Tongue (tissue), 2 donors: Measurements from ENCODE around the gene FCRL3. TPM values are rescaled to one million over a fixed set of nuclear protein-coding genes. Genes with fewer than 3 reads are reported as not detected.
"Not testable (repeated sequence)": the region's sequence is repeated elsewhere in the genome, so short reads cannot be mapped to it uniquely, and the experiment has no call there.

Experiments used
- DNase-seq: peaks from one replicate; pipeline ENCODE4 v3.0.0-alpha.2; 2015
- total RNA-seq: library from RNA; depleted of rRNA; stranded (reverse); fragments of >200 nt; gene quantifications from one replicate; pipeline ENCODE4 v1.2.3, GENCODE V29; 2014

FCRL3 gene, protein sequence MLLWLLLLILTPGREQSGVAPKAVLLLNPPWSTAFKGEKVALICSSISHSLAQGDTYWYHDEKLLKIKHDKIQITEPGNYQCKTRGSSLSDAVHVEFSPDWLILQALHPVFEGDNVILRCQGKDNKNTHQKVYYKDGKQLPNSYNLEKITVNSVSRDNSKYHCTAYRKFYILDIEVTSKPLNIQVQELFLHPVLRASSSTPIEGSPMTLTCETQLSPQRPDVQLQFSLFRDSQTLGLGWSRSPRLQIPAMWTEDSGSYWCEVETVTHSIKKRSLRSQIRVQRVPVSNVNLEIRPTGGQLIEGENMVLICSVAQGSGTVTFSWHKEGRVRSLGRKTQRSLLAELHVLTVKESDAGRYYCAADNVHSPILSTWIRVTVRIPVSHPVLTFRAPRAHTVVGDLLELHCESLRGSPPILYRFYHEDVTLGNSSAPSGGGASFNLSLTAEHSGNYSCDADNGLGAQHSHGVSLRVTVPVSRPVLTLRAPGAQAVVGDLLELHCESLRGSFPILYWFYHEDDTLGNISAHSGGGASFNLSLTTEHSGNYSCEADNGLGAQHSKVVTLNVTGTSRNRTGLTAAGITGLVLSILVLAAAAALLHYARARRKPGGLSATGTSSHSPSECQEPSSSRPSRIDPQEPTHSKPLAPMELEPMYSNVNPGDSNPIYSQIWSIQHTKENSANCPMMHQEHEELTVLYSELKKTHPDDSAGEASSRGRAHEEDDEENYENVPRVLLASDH
- total RNA-seq: not detected

DNA sequence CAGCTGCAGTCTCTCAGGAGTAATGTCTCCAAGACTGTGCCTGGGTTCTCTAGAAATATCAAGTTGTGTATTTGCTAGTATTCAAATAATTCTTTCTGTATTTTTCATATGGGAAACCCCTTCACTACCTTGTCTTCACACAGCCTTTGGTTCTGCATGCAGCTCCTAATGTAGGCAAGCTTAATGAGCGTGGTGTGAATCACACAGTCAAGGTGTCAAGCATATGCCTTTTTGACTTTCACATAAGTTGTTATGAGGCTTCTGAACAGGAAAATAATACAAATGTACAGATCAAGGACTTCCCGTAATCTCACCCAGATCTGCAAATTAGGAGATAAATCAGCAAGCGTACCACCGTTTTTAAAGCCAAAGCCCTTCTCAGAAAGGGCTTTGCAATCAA is at the start of gene FCRL3:
Gene FCRL3, minus strand, starts transcription at position 38 of the 400 bp plus-strand sequence. CDS start 280 bp downstream, outside the sequence.
- no peak for DNase-seq

DNA sequence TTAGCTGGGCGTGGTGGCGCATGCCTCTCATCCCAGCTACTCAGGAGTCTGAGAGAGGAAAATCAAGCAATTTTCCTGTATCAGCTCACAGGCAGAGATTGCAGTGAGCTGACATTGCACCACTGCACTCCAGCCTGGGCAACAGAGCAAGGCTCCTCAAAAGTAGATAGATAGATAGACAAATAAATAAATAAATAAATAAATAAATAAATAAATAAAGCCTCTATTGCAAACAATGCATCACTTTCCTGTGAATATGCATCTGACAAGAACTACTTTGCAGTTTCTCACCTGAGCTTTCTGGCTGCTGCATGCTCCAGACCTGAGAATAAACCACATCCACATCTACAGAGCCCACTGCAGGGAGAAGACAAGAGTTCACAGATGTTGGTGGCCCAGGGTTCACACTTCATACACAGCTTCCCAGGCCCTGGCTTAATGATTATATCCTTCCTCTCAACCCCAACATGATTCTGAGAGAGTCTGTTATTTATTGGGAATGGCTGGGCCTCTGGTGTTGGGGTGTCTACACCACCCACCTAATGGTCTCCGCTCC is 47.8 kb upstream of the FCRL3 start:
- no peak for DNase-seq

DNA sequence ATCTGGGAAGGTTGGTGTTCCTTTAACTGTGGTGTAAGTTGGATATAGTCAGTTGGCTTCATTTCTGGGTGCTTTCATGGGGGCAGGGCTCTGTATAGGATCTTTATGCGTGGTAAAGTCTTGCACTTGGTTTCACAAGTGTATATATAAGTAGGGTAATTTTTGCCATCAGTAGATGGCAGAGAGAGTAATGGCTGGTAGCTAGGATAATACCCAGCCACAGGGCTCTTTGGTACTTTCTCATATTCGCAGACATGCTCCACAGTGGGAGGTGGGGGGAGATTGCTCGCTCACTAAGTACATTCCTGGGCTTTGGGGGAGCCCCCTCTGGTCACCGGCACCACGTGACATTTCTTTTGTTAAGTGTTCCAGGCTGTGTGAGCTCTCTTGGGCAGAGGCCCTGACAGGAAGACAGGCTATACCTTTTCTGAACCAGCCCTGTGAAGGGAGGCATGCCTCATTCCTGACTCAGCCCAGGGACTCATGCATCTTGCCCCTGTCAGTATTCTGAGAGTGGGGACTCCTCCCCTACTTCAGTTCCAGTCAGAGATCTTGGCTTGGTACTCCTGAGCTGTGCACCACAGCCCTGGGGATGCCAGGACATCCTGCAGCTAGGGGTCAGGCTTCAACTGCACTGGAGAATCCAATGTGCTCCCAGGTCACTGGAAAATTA is 38.8 kb upstream of the FCRL3 start:
- DNase-seq: no peak

DNA sequence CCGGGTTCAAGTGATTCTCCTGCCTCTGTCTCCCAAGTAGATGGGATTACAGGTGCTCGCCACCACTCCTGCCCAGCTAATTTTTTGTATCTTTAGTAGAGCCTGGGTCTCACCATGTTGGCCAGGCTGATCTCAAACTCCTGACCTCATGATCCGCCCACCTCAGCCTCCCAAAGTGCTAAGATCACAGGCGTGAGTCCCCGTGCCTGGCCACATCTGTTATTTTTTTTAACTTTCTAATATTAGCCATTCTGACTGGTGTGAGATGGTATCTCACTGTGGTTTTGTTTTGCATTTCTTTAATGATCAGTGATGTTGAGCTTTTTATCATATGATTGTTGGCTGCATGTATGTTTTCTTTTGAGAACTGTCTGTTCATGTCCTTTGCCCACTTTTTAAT is 35.4 kb upstream of the FCRL3 start:
- DNase-seq: not testable (repeated sequence)

DNA sequence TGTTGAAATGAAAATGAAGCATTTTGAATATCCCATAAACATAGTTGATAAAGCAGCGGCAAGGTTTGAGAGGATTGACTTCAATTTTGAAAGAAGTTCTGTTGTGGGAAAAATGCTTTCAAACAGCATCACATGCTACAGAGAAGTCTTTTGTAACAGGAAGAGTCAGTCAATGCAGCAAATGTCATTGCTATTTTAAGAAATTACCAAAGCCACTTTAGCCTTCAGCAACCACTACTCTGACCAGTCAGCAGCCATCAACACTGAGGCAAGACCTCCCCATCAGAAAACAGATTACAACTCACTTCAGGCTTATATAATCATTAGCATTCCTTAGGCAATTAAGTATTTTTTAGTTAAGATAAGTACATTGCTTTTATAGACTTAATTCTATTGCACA is 33.8 kb upstream of the FCRL3 start:
- peak; percentile 3 for DNase-seq

DNA sequence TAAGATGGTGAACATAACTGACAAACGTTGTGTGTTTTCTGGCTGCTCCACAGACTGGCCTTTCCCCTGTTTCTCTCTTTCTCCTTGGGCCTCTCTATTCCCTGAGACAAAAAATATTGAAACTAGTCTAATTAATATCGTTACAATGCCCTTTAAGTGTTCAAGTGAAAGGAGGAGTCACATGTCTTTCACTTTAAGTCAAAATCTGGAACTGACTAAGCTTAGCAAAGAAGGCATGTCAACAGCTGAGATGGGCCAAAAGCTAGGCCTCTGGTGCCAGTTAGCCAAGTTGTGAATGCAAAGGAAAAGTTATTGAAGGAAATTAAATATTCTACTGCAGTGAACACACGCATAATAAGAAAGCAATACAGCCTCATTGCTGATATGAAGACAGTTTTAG is 32.2 kb upstream of the FCRL3 start:
- DNase-seq: no peak

DNA sequence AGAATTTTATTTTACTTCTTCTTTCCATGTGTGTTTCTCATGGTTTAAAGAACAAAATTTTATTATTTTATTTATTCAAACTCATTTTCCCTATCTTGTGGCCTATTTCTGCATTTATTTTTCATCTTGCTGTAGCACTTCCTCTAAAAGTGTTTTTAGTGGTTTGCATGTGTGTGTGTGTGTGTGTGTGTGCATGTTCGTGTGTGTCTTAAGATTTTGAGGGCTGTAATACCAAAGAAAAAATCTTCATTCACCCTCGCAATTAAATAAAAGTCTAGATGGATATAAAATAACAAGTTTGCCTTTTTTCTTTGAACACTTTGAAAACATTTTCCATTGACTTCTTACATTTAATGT is 24.6 kb upstream of the FCRL3 start:
- no peak for DNase-seq

DNA sequence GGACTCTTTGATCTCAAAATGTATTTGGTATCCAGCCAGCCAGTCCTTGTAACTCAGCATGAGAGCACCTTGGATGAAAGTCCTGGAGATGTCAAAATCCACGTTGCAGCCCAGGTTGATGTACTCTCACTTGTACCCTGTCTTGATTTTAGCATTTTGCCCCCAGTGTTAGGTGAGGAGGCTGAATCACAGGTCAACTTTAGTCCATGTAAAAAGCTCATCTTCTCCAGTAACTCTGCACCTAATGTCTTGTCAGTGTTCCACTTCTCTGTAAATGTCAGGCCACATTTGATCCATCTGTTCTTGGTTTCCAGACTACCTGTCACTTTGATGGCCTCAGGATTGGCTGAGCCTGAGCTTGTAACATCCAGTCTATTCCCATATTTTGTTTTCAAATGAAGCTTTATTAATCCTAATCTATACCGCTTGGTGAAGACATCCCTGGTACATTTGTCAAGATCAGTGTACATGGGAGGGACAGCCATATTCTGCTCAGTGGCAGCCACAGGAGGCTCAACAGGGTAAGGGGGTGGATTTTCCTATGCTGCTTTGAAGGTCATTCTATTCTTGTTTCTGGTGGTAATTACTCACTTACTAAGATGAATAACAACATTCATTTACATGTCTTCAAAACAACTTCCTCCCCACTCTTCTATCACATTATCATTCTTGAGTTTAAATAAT is 24.1 kb upstream of the FCRL3 start:
- no peak for DNase-seq

DNA sequence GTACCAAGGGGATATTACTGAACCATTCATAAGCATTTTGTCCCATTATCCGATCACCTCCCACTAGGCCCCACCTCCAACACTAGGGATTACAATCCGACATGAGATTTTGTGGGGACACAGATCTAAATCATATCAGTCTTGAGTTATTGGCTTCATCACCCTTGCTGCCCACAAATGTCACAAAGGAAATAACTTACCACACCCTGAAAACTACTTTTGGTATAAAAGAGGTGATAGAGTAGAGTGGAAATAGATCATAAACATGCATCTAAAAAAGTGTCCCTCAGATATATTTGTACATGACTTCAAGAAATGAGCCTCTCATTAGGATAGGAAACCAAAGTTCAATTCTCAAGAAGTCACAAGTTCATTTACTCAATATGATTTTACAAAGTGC is 22.6 kb upstream of the FCRL3 start:
- no peak for DNase-seq

DNA sequence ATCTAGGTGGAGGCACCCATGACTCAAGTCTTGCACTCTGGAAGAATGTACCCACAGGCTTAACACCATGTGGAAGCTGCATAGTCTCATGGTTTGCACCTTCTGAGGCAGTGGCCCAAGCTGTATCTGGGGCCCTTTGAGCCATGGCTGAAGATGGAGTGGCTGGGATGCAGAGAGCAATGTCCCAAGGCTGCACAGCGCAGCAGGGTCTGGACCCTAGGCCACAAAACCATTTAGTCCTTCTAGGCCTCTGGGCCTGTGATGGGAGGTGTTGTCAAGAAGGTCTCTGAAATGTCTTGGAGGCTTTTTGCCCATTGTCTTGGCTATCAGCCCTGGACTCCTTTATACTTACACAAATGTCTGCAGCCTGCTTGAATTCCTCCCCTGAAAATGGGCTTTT is 21.4 kb upstream of the FCRL3 start:
- DNase-seq: no peak

DNA sequence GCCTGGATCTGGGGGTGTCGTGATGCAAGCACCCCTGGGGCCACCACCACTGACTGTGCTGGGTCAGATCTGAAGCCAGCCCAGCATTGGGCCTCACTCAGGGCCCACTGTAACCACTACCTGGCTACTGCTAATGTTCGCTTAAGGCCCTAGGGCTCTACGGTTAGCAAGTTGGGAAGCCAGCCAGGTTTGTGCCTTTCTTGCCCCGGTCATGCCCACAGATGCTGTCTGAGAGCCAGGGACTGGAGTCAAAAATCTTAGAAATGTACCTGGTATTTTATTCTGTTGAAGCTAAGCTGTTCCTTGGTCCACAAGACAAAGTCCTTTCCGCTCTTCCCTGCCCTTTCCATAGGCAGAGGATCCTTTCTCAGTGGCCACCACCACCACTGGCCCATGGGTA is 15.2 kb upstream of the FCRL3 start:
- DNase-seq: no peak

DNA sequence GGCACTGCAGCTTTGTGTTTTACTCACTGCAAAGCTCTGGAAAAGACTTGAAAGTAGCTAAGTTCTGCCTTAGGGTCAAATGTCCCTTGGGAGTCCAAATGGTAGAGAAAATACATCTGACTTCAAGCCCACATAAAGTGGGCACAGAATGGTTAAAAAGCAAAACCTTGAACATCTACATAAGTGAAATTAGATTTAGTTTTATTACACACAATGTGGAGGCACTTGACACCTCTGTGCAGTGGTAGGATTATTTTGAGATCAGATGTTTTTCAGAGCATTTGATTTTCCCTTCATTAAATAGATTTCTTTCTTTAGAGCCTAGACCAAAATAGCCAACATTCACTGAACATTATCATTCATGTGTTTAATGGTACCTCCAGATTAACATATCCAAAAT is 11.2 kb upstream of the FCRL3 start:
- no peak for DNase-seq

DNA sequence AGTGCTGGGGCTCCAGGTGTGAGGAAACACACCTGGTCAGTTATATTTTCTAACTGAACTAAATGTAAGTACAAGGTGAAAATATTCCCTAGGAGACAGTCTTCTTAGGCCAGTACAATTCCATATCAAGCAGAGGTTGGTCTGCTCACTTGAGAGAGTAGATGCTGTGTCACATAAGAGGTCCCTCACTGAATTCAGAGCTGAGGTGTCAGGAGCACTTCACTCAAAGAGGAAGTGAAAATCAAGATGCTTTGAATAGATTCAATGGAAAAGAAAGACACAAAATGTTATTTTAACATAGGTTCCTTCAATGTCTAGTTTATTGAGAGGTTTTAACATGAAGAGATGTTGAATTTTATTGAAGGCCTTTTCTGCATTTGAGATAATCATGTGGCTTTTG is 4.3 kb upstream of the FCRL3 start:
- no peak for DNase-seq

DNA sequence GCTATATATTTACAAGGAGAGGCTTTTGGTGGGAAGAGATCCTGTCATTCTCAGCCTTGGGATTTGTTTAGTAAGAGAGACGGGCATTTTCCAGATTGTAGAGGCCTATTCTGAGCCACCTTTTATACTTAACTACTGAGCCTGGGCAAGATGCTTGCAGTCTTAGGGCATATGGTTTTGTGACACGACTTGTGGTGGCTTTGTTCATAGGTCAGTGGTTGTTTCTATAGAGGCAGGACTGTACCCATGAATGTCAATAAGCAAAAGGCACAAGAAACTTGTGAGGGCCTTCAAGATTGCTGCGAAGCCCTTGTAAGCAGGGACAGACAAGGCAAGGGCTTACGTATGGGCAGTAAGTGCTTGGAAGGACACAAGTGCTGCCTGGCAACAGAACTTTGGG is 3.4 kb upstream of the FCRL3 start:
- DNase-seq: no peak

DNA sequence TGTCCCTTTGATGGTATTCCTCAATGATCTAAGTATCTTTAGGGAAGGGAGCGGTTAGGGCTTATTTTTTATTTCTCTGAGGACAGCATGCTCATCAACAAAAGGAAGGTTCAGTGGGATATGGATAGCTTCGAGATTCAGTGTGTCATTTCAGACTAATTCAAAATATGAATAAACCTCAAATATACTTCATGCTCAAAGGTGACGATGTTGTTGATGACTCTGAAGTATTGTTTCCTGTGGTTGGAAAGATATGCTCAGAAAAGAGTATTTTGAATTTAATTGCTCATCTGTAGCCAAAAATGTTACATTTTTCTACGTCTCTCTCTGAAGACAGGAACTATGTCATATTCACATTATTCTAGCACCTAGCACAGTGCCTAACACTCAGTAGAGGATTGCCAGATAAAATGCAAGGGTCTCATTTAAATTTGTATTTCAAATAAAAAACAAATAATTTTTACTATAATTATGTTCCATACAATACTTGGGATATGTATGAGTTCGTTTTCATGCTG is 1.8 kb upstream of the FCRL3 start:
- DNase-seq: no peak

DNA sequence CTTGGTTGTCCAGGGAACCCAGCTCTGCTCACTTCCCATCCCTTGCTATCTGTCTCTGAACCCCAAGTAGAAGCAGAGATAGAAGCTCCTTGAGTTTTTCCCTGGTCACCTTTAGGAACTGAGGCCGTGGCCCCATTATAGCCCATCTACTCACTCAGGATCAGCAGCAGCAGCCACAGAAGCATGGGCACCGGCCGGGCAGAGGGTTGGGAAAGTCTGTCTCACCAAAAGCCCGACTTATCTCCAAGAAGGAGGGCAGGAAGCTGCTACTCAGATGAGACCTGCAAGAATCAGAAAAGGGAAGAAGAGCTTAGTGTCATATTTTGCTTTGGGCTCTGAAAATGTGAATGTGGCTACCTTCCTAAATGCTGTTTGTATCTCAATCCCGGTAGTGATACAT is 264 bp downstream of the FCRL3 start:
- DNase-seq: no peak

DNA sequence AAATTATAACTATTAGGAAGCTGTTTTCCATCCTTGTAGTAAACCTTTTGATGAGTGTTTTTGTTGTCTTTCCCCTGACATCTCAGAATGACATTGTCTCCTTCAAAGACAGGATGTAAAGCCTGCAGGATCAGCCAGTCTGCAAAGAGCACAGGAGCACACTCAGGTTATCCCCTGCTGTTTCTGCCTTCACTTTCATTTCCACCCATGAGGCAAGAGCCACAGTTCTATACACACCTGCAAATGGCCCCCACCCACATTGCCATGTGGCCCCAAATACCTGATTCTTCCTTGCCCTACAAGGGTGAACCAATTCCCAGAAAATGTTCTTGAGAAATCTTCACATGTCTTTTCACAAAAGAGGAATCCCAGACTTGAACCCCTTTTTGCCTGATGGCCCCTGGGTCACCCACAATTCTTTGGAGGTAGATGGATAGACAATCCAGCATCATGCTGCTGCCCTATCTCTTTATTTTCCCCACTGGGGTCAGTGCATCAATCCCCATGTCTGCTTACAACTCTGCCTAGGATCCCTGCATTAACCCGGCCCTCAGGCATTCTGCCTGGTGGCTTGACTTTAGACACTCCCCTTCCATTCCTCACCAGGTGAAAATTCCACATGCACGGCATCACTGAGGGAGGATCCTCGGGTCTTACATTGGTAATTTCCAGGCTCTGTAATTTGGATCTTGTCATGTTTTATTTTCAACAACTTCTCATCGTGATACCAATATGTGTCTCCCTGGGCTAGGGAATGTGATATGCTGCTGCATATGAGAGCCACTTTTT is 2.6 kb downstream of the FCRL3 start:
- no peak for DNase-seq

DNA sequence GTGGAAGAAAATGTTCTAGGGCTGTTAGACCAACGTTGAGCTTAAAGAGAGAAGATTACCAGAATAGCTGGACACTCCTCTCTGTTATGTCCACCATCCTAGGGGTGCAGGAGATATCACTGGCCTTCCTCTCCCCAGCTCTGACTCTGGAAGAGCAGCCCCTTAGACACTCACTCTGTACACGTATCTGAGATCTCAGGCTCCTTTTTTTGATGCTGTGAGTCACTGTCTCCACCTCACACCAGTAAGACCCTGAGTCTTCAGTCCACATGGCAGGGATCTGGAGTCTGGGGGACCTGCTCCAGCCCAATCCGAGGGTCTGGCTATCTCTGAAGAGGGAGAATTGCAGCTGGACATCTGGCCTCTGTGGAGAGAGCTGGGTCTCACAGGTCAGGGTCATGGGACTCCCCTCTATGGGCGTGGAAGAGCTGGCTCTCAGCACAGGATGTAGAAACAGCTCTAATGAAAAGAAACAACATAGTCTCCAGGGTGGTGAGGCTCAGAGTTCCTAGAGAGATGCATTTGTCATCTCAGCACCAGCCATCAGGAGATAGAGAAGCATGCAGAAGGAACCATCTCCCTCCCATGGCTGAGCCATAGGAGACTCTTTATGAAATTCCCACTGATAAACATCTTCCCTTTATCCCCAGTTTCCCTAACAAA is 3.5 kb downstream of the FCRL3 start:
- no peak for DNase-seq

DNA sequence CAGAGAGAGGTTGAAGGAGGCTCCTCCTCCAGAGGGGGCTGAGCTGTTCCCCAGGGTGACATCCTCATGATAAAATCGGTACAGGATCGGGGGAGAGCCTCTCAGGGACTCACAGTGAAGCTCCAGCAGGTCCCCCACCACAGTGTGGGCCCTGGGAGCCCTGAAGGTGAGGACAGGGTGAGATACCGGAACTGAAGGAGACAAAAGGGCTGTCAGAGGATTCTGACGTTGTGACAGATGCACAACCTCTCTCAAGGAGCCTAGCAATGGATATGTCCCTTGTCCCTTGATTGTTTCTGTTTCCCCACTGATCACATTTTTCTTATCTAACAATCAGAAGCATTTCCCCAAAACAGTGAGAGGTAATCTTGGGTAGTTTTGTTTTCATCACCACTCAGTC is 5.2 kb downstream of the FCRL3 start:
- no peak for DNase-seq

DNA sequence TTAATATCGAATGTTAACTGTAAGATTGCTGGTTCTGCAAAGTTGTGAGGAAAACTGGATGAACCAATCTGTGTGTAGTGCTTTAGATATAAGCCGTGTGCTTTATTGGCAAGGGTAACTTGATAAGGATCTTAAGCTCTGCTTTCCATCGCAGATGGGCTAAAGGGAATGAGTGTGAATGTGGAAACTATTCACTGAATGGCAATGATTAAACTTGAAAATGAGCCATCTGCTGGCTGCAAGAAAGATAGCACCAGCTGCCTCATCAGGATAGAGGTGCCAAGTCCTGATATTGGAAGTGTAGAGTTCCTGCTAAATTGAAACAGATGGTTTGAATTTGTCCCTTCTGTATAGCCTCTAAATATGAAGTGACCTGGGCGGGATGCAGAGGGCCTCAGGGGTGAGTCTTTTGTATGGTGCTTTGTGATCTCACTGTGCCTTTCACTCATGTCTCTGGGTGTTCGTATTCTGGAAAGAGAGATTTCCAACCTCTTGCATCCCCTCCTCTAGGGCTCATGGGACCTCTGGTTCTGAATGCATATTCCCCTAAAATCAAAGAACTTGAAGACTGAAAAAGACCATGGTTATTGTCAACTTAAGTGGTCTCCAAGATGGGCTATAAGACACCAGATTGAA is 9.2 kb downstream of the FCRL3 start:
- peak; percentile 55 for DNase-seq
